Liver (tissue), 9 donors: ENCODE data around the gene SHMT2. TPM values are rescaled to one million over a fixed set of nuclear protein-coding genes. Genes with fewer than 3 reads are reported as not detected.

Source experiments
- DNase-seq: peaks from one replicate; pipeline ENCODE4 v3.0.0-alpha.2; 2017; ENCODE audit warnings: low spot score
- H3K27ac ChIP-seq, 2 donors: one replicate each; pipeline ENCODE4 v1.7.0; 2013; ENCODE audit warnings: inconsistent platforms in 2 of 2, low read length in 2 of 2, control low read depth in 1 of 2, low read depth in 1 of 2, mild to moderate bottlenecking in 1 of 2
- H3K27me3 ChIP-seq, 4 donors: one replicate each; pipeline versions ENCODE4 v1.6.1 to v1.7.0; 2013; ENCODE audit warnings: low read length in 3 of 4, inconsistent platforms in 1 of 4, mild to moderate bottlenecking in 1 of 4, moderate library complexity in 1 of 4; ENCODE audit not compliant: control insufficient read depth in 4 of 4, insufficient read depth in 4 of 4
- H3K36me3 ChIP-seq, 4 donors: one replicate each; pipeline versions ENCODE4 v1.6.1 to v1.7.0; 2013; ENCODE audit warnings: low read length in 3 of 4, mild to moderate bottlenecking in 3 of 4, low read depth in 1 of 4, moderate library complexity in 1 of 4; ENCODE audit not compliant: control insufficient read depth in 4 of 4, insufficient read depth in 3 of 4
- H3K4me1 ChIP-seq, 4 donors: one replicate each; pipeline versions ENCODE4 v1.6.1 to v1.7.0; 2013; ENCODE audit warnings: low read length in 3 of 4, mild to moderate bottlenecking in 3 of 4, moderate library complexity in 1 of 4; ENCODE audit not compliant: control insufficient read depth in 4 of 4, insufficient read depth in 4 of 4
- H3K4me3 ChIP-seq, 3 donors: one replicate each; pipeline versions ENCODE4 v1.6.1 to v1.7.0; 2013; ENCODE audit warnings: low read length in 3 of 3, control low read depth in 1 of 3, low read depth in 1 of 3, mild to moderate bottlenecking in 1 of 3
- H3K9ac ChIP-seq, 2 donors: one replicate each; pipeline ENCODE4 v1.7.0; 2013; ENCODE audit warnings: low read length in 2 of 2, mild to moderate bottlenecking in 2 of 2, moderate library complexity in 2 of 2, control low read depth in 1 of 2, low read depth in 1 of 2
- H3K9me3 ChIP-seq, 4 donors: one replicate each; pipeline versions ENCODE4 v1.6.1 to v1.7.0; 2013; ENCODE audit warnings: low read length in 3 of 4; ENCODE audit not compliant: control insufficient read depth in 4 of 4
- CTCF ChIP-seq: fragments of 150-350 bp; IDR thresholded peaks from 2 replicates; pipeline ENCODE4 v1.5.1; 2017; ENCODE audit warnings: improper control_type of control experiment, low read depth, low read length; ENCODE audit not compliant: missing input control
- EGR1 ChIP-seq, 2 donors: IDR thresholded peaks; 2 replicates each; pipeline ENCODE4 v1.6.1; 2016 to 2018; ENCODE audit warnings: antibody characterized with exemption in 2 of 2, low read depth in 2 of 2
- FOXA1 ChIP-seq: IDR thresholded peaks from 2 replicates; pipeline ENCODE4 v1.6.1; 2016; ENCODE audit warnings: antibody characterized with exemption
- GABPA ChIP-seq, 2 donors: IDR thresholded peaks in 1 of 2; conservative IDR thresholded peaks in 1 of 2; 2 replicates each; pipeline ENCODE4 v1.6.1; 2016; ENCODE audit warnings: antibody characterized with exemption in 2 of 2, mild to moderate bottlenecking in 1 of 2, moderate library complexity in 1 of 2
- HNF4A ChIP-seq, 2 donors: conservative IDR thresholded peaks; 2 replicates each; pipeline ENCODE4 v1.6.1; 2016; ENCODE audit warnings: antibody characterized with exemption in 2 of 2, mild to moderate bottlenecking in 2 of 2
- HNF4G ChIP-seq: IDR thresholded peaks from 2 replicates; pipeline ENCODE4 v1.6.1; 2016; ENCODE audit warnings: antibody characterized with exemption
- RAD21 ChIP-seq, 2 donors: IDR thresholded peaks; 2 replicates each; pipeline ENCODE4 v1.6.1; 2016; ENCODE audit warnings: antibody characterized with exemption in 2 of 2, mild to moderate bottlenecking in 2 of 2
- SP1 ChIP-seq: IDR thresholded peaks from 2 replicates; pipeline ENCODE4 v1.6.1; 2018; ENCODE audit warnings: antibody characterized with exemption, mild to moderate bottlenecking
- WGBS: extraction: QIAGEN DNeasy Blood & Tissue Kit; methylation state at CpG from one replicate; pipeline ENCODE4 v1.1.7; 2013; 5-methylcytosine and 5-hydroxymethylcytosine counted together
- polyA plus RNA-seq, 2 donors: library from polyadenylated mRNA; stranded (reverse) in 1 of 2; unstranded in 1 of 2; fragments of 200-250 nt in 1 of 2; fragments of >200 nt in 1 of 2; fragmentation: Nextera tagmentation in 1 of 2; extraction: Ambion mirVana in 1 of 2; gene quantifications; one replicate each; pipeline versions ENCODE4 v1.2.1 to v1.2.3, GENCODE V29; 2013 to 2015
- total RNA-seq, 2 donors: library from RNA; depleted of rRNA; stranded (reverse); fragments of >200 nt; gene quantifications; one replicate each; pipeline ENCODE4 v1.2.3, GENCODE V29; 2014
- donor health status: healthy.
- donor health status: healthy.
- donor health status: healthy.
- donor health status: healthy.
- donor health status: healthy.

SHMT2 gene
- total and polyA plus RNA-seq, 4 donors, result 66.7 to 276 (median 179) TPM

- 3% methylated on average over 47 of the region's 47 CpGs for WGBS
- Histone ChIP-seq H3K27ac (no peak overlapping the region), H3K36me3 (peaks cover 0 to 3% (median under 1%) of the 10 kb centered on the region in 4 donors), H3K4me1 (peaks cover 24 to 52% (median 37%) of the 10 kb centered on the region in 4 donors), H3K4me3 (no peak overlapping the region), H3K27me3 (peaks cover 0 to 11% (median 0%) of the 10 kb centered on the region in 4 donors), H3K9me3 (no peaks in the 10 kb centered on the region), H3K9ac (no peak overlapping the region)
- peak; percentile 94 for DNase-seq
- TF ChIP-seq HNF4A (conservative IDR thresholded peaks at IDR 0.05) (no peak), CTCF (peak; percentile 100), SP1 (peak; percentile 46), RAD21 (IDR thresholded peaks at IDR 0.05) (peak; percentile 97 to 98), GABPA (IDR thresholded peaks at IDR 0.05 in 1 of 2, conservative IDR thresholded peaks at IDR 0.05 in 1 of 2) (no peak)
Measured at GRCh38 chr12:57238854-57239554, 9.5 kb downstream of the SHMT2 start.

GRCh38 chr12:57239587-57240065 lies 10.1 kb downstream of the SHMT2 start:
- Histone ChIP-seq H3K4me1 (peaks cover 21 to 50% (median 33%) of the 10 kb centered on the region in 4 donors), H3K9ac (no peak overlapping the region), H3K9me3 (no peaks in the 10 kb centered on the region), H3K27me3 (peaks cover 0 to 11% (median 0%) of the 10 kb centered on the region in 4 donors), H3K4me3 (peak overlapping the region in 1 of 3 donors; percentile 51), H3K36me3 (no peaks in the 10 kb centered on the region), H3K27ac (no peak overlapping the region)
- DNase-seq, result no peak
- 5% methylated on average over 14 of the region's 14 CpGs for WGBS
- TF ChIP-seq FOXA1, result no peak

- peak; percentile 34 for DNase-seq
- peak overlapping the region in 1 of 3 donors; percentile 51 for H3K4me3 ChIP-seq
- peaks cover 0 to 11% (median 0%) of the 10 kb centered on the region in 4 donors for H3K27me3 ChIP-seq
- H3K27ac ChIP-seq, result no peak overlapping the region
- H3K9me3 ChIP-seq, result no peaks in the 10 kb centered on the region
- 1% methylated on average over 72 of the region's 72 CpGs for whole genome bisulfite sequencing
- H3K4me1 ChIP-seq, result peaks cover 20 to 49% (median 33%) of the 10 kb centered on the region in 4 donors
- no peak overlapping the region for H3K9ac ChIP-seq
- no peaks in the 10 kb centered on the region for H3K36me3 ChIP-seq
- TF ChIP-seq EGR1 (IDR thresholded peaks at IDR 0.05; ENCODE audit: low read depth in 2 of 2) (peak; percentile 84 to 91), HNF4G (no peak), CTCF (peak; percentile 10)
Measured at GRCh38 chr12:57240066-57240921, 10.8 kb downstream of the SHMT2 start.
